ENCODE measurements around the gene FOXA2. TPM values are rescaled to one million over a fixed set of nuclear protein-coding genes. Genes with fewer than 3 reads are reported as not detected.

FOXA2 gene
- total RNA-seq, 4 donors from 2014 or later, result not detected

DNA sequence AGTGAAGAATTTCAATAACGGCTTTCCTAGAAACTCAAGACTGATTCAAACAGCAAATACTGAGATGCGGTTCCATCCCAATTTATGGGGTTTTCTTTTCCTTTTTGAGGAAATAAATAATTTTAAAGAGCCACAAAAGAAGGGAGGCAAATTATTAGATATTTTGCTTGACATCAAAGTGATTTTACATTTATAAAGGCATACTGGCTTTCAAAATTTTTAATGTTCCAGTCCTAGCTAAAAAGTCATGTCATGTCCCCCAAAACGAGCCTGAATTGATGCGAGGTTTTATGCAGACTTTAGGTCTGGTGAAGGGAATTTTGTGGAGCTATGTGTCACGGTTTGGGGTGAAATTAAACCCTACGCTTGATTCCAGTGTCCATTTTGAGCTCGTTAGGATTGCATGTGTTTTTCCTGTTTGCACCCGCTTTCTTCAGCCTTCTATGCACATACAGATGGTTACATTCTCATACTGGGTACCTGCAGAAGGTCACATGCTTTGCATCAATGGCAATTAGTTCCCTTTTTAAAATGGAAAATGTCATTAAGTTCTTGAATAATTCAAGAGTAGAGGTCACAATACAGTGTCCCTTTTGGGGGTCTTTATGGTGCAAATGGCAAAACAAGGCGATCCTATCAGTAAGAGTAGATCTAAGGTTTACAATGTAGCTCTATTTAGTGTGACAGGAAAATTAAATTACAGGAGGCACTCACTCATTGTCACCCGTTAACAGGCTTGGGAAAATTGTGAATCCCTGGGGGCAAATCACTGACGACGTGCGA, 17.3 kb downstream of the FOXA2 start:
- Histone ChIP-seq H3K27ac (no peak overlapping the region), H3K9me3 (no peaks in the 10 kb centered on the region), H3K4me1 (peaks cover 10% of the 10 kb centered on the region), H3K4me3 (no peak overlapping the region), H3K27me3 (peaks cover 100% of the 10 kb centered on the region), H3K36me3 (no peaks in the 10 kb centered on the region)
- DNase-seq (ENCODE audit: low spot score in 2 of 2), result no peak
- no peak for TF ChIP-seq POLR2A (IDR thresholded peaks at IDR 0.05)
- TF ChIP-seq POLR2AphosphoS5 (IDR thresholded peaks at IDR 0.05), result no peak
- no peak for TF ChIP-seq EP300 (IDR thresholded peaks at IDR 0.05)
- TF ChIP-seq, protein P1, sequence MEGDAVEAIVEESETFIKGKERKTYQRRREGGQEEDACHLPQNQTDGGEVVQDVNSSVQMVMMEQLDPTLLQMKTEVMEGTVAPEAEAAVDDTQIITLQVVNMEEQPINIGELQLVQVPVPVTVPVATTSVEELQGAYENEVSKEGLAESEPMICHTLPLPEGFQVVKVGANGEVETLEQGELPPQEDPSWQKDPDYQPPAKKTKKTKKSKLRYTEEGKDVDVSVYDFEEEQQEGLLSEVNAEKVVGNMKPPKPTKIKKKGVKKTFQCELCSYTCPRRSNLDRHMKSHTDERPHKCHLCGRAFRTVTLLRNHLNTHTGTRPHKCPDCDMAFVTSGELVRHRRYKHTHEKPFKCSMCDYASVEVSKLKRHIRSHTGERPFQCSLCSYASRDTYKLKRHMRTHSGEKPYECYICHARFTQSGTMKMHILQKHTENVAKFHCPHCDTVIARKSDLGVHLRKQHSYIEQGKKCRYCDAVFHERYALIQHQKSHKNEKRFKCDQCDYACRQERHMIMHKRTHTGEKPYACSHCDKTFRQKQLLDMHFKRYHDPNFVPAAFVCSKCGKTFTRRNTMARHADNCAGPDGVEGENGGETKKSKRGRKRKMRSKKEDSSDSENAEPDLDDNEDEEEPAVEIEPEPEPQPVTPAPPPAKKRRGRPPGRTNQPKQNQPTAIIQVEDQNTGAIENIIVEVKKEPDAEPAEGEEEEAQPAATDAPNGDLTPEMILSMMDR (IDR thresholded peaks at IDR 0.05), result no peak
- WGBS, result 11% methylated on average over 13 of the region's 13 CpGs

DNA sequence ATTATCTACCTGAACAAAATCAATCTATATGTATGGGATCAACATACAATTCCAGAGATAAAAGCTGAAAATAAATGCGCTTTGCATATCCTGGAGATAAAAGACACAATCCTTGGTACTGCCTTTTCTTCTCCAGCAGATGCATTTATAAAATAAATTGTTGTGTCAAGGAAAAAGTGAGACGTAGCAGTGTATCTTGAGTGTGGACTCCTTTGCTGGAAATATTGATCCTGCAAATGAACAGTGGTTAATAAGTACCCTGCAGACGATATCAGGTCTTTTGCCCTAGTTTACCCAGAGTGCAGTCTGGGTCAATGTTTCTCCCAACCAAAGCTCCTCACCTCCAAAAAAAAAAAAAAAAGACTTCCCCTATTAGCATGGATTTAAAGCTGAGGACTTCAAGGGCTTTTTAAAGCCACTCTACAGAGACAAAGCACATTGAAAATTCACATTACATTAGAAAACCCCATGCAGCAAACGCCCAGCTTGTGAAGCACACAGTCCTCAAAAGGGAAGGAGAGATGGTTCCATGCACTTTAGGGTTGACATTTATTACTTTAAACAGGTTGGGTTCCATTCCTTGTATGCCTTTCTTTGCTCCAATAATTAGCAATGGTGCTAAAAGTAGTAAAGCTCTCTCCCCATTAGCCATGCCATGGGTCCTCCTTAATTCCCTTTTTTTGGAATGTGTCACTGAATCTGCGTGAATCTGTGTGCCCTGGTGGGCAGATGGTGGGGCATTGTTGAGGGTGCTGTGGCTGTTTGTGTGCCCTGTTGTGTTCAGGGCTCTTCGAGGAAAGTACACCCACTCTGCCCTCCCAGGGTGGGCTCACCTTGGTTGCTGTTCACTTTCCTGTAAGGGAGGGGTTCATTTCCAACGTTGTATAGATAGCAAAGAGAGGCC, 21.1 kb downstream of the FOXA2 start:
- 14% methylated on average over 7 of the region's 7 CpGs for WGBS
- Histone ChIP-seq H3K4me1 (peaks cover 5% of the 10 kb centered on the region), H3K27ac (no peak overlapping the region), H3K36me3 (no peaks in the 10 kb centered on the region), H3K27me3 (peaks cover 99% of the 10 kb centered on the region), H3K4me3 (no peak overlapping the region), H3K9me3 (no peaks in the 10 kb centered on the region)
- TF ChIP-seq EP300 (IDR thresholded peaks at IDR 0.05), result no peak
- TF ChIP-seq POLR2AphosphoS5 (IDR thresholded peaks at IDR 0.05), result no peak
- no peak for TF ChIP-seq POLR2A (IDR thresholded peaks at IDR 0.05)
- TF ChIP-seq, protein P1 (IDR thresholded peaks at IDR 0.05), result no peak
- no peak for DNase-seq (ENCODE audit: low spot score in 2 of 2)

DNA sequence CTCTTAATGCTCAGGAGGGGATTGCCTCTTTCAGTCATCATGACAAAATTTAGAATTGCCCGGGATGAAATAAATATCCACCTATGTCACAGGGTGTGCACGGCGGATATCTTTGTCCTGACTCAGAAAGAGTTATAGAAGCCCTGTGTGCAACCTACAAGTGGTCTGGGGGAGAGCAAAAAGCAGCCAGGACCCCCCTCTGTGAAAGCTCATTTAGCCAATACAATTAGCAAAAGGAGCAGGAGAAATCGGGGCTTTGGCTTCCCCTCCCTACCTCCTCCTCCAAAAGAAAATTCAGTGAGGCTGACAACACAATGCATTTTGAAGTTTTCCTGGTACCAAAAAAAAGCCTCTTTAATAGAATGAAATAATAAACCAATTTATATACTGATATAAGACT, 21.8 kb downstream of the FOXA2 start:
- Histone ChIP-seq H3K36me3 (no peaks in the 10 kb centered on the region), H3K9me3 (no peaks in the 10 kb centered on the region), H3K27me3 (peaks cover 99% of the 10 kb centered on the region), H3K27ac (no peak overlapping the region), H3K4me3 (no peak overlapping the region), H3K4me1 (no peaks in the 10 kb centered on the region)
- TF ChIP-seq, protein P1 (IDR thresholded peaks at IDR 0.05), result no peak
- TF ChIP-seq EP300 (IDR thresholded peaks at IDR 0.05), result no peak
- no peak for TF ChIP-seq POLR2AphosphoS5 (IDR thresholded peaks at IDR 0.05)
- no peak for TF ChIP-seq POLR2A (IDR thresholded peaks at IDR 0.05)
- 7% methylated on average over 4 of the region's 4 CpGs for WGBS
- DNase-seq (ENCODE audit: low spot score in 2 of 2), result no peak

DNA sequence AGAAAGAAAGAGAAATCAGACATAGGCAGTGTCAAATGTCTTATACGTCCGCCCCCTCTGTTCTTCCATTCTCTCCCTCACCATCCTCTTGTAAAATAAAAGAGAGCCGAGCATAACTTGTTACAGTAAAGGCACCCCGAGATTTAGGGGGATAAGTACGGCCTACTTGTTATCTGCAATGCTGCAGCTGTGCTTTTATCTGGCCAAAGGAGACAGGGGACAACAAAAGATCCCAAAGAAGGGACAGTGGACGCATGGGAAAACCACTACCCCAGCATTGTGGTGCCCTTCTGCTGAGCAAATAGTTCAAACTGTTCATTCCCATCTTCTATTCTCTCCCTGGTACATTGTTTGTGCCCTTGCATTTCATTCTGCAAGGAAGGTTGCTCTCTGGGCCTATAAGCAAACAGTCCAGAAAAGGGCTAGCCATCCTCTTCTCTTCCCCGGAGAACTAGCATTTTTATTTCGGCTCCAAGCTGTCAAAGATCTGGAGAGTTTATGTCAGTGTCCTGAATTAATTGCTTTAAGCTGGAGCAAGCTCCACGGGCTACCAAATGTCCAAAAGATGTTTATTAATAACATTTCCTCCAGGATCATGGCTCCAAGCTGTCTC, 22.3 kb downstream of the FOXA2 start:
- Histone ChIP-seq H3K36me3 (no peaks in the 10 kb centered on the region), H3K27me3 (peaks cover 99% of the 10 kb centered on the region)
- 27% methylated on average over 9 of the region's 9 CpGs for WGBS

More for the DNA sequence above, 22.3 kb downstream of the FOXA2 start:
- Histone ChIP-seq H3K4me3 (no peak overlapping the region), H3K4me1 (no peaks in the 10 kb centered on the region), H3K9me3 (no peaks in the 10 kb centered on the region), H3K27ac (no peak overlapping the region)
- DNase-seq (ENCODE audit: low spot score in 2 of 2), result no peak
- TF ChIP-seq POLR2AphosphoS5 (IDR thresholded peaks at IDR 0.05) (no peak), EP300 (IDR thresholded peaks at IDR 0.05) (no peak), POLR2A (IDR thresholded peaks at IDR 0.05) (no peak)
- TF ChIP-seq, protein P1 (IDR thresholded peaks at IDR 0.05), result no peak
